GM19043 (cell line): Measurements from ENCODE around the gene HIVEP1.

Experiments
- ATAC-seq: cut with Tn5 transposase; IDR thresholded peaks from one replicate; pipeline ENCODE4 v1.9.1; 2021; ENCODE audit warnings: low read depth; ENCODE audit not compliant: unreplicated experiment

Gene HIVEP1

DNA sequence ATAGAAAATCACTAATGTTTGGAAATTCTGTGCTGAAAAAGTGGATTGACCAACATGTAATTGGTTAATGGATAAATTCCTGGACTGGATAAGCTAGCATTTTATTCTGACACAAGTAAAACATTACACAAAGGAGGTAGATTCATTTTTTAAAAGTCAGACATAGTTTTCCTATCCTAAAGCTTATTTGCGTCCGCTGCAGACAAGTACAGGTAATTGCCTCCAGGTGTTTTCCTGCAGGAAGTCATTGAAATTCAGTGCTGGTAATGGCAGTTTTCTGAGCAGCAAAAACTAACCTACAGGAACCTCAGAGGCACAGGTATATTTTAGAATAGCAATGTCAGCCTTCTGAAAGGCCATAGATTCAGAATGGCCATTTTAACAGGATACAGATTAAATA, 20.0 kb upstream of the HIVEP1 start:
- ATAC-seq: no peak

DNA sequence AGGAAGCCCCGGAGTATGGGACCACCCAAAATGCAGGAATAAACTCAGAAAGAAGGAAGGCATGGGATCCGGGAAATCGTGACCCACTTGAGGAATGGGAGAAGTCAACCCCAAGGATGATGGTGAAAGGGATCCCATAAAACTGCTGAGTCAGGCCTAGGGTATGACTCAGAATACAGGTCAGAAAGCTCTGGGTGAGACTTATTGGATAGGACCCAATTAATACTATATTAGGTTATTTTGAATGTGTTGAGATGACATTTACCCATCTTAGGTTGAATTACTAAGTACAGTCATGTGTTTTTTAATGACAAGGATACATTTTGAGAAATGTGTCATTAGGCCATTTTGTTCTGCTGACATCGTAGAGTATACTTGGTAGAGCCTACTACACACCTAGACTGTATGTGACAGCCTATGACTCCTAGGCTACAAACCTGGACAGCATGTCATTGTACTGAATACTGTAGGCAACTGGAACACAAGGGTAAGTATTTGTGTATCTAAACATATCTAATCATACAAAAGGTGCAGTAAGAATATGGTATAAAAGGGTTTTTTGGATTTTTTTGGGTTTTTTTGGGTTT, 17.1 kb upstream of the HIVEP1 start:
- ATAC-seq: no peak

- no peak for ATAC-seq
Measured at GRCh38 chr6:11996751-11997150, 15.4 kb upstream of the HIVEP1 start.

DNA sequence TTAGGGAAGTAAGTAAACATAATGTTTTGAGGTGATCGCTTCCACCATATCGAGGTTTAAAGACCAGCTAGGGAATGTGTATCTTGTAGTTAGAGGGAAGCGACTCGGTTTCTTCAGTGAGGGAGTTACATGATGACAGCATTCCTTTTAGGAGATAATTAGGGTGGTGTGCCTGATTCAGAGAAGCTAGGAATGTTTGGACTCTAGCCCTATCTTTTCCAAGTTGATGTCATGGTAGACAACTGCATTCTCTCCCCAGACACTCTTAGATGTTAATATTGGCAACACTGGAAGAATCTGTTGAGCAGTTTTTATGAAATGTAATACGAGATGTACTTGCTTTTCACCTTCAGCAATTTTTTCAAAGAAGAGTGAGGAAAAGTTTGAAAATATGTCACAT, 12.9 kb upstream of the HIVEP1 start:
- ATAC-seq: no peak

- ATAC-seq: no peak
Measured at GRCh38 chr6:12000174-12000573, 11.9 kb upstream of the HIVEP1 start.

DNA sequence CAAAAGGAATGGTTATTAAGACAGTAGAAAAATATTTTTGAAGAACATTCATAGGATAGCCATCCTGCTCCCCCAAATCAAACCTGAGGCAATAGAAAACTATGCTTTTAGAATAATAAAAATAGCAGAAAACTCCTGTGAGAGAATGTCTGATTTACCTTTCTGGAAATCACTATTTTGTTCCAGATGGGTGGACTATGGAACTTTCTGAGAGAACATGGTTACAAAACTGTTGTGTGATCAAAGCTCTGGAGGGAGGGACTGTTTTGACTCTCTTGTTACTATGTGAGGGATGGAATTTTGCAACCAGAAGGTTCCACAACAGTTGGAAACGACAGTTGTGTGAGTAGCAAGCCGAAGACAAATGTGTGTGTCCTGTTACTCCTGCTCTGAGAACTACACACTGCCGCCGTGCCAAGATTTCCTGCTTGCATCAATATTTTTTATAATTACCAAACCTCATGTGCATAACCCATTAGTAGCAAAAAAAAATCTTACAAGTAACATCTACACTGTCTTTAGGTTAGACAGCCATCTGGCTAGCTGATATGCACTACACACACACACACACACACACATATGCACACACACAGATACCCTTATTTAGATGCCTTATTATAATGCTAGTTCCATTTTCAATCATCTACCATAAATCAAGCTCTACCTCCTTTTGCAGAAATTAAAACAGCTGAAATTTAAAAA, 11.0 kb upstream of the HIVEP1 start:
- ATAC-seq: no peak

DNA sequence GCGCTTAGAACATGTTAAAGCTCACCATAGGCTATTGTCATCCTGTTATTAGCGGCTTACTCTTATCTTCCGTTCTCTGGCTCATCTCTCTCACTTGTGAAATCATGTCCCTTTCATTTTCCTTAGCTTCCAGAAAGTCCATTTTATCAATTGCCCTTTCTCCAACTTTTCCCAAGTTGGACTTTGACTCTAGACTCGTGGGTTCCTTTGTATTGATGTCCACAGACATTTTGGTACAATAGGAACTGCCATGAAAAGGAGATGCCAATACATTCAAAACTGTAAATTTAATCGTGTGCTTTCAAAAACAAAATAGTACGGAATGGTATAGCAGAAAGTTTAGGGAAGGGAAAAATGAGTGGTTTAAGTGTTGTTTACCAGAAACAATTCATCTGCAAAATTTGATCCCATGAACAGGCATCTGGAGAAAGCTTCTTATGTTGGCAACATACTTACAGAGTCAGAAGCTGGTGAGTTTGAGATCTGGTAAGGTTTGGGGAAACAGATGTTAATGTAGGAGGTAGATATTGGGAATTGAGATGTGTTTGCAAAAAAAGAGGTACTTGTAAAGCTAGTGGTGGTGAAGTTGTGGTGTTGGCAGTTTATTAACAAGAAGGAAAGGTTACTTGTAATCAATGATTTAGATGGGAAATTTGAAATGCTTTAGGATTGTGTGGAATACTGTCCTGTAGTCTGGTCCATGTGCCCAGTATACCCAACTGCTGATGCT, 10.2 kb upstream of the HIVEP1 start:
- no peak for ATAC-seq

DNA sequence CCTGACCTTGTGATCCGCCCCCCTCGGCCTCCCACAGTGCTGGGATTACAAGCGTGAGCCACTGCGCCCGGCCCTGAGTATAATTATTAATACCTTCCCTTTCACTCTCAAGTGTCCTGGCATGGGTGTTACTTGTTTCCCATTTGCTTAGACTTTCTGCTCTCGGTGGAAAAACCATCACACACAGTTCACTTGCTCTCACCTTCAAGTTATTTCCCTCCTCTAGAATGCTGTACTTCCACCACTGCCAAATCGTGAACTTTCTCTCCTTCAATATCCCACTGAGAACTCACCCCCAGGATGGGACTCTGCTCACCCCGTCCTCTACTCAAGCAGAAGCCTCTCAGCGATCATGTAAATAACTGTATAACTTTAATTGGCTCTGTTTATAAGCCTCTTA, 4.6 kb upstream of the HIVEP1 start:
- ATAC-seq: no peak

- no peak for ATAC-seq
Measured at GRCh38 chr6:12007887-12008286, 4.2 kb upstream of the HIVEP1 start.

- ATAC-seq: peak; percentile 28
Measured at GRCh38 chr6:12008366-12009179, 3.5 kb upstream of the HIVEP1 start.

GRCh38 chr6:12009180-12009685, 2.9 kb upstream of the HIVEP1 start:
- ATAC-seq: no peak

DNA sequence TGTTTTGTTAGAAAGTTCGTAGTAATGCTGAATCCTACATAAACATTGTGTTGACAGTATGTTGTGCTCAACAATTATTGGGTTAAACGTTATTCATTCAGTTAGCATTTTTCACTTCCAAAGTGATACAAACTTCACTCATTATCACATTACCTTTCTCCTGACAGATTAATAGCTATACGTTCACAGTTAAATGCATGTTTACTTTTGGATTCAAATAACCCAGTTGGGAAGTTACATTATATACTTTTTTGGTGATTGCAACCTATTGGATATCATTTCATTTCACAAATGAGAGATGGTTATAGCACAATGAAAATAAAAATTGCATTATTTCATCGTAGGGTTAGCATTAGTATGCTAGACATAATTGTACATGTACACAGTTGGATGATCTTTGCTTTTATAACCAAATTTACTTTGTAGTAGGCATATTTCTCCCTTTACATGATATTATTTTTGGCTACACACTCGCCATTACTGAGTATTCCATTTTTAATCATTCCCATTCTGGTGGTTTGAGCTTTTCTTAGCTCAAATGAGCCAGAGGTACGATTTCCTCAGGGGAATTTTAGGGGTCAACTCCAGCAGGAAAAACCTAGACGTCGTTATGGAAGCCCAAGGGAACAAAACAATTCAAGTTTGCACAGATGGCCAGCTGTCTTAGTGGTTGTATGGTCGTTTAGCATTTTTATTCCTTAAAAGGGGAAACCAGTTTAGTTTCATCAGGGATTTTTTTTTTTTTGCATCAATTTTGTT, 2.1 kb upstream of the HIVEP1 start:
- no peak for ATAC-seq

- peak; percentile 42 for ATAC-seq
Measured at GRCh38 chr6:12010635-12011275, 1.4 kb upstream of the HIVEP1 start.

GRCh38 chr6:12011276-12012037, 655 bp upstream of the HIVEP1 start:
- peak; percentile 54 for ATAC-seq

GRCh38 chr6:12012558-12013306, 620 bp downstream of the HIVEP1 start:
- ATAC-seq: no peak

GRCh38 chr6:12013307-12013719, 1.2 kb downstream of the HIVEP1 start:
- ATAC-seq: no peak

- no peak for ATAC-seq
Measured at GRCh38 chr6:12014027-12014872, 2.1 kb downstream of the HIVEP1 start.

- no peak for ATAC-seq
Measured at GRCh38 chr6:12014873-12015149, 2.7 kb downstream of the HIVEP1 start.
